Esophagus mucosa (tissue), 1 donor: ENCODE measurements around the gene PCDHB6. TPM values are rescaled to one million over a fixed set of nuclear protein-coding genes. Genes with fewer than 3 reads are reported as not detected.
"Not testable (repeated sequence)": the region's sequence is repeated elsewhere in the genome, so short reads cannot be mapped to it uniquely, and the experiment has no call there.

Experiments
- ATAC-seq: fragments of 200-7000 bp; cut with Tn5 transposase; one replicate; pipeline ENCODE4 v1.9.1; 2020
- total RNA-seq: library from RNA; stranded (reverse); gene quantifications from one replicate; pipeline ENCODE4 v1.2.4, GENCODE V29; 2023
- donor health status: DM: yes; HTN: yes; CAD: no.

The PCDHB6 gene
- total RNA-seq = 0.16 TPM

- ATAC-seq = no peak
Measured at GRCh38 chr5:141149812-141150211, at the start of gene PCDHB6. TSS of gene PCDHB6 (plus strand) at chr5:141150057. CDS start at chr5:141150258, 201 bp downstream.

GRCh38 chr5:141100243-141100805, 49.5 kb upstream of the PCDHB6 start, which contains the start of gene PCDHB3:
TSS of gene PCDHB3 (plus strand) at chr5:141100473. CDS start at chr5:141100650, 177 bp downstream.
- ATAC-seq = no peak

GRCh38 chr5:141101059-141101458, 48.8 kb upstream of the PCDHB6 start:
- no peak for ATAC-seq

GRCh38 chr5:141102070-141102469, 47.8 kb upstream of the PCDHB6 start:
- not testable (repeated sequence) for ATAC-seq

- not testable (repeated sequence) for ATAC-seq
Measured at GRCh38 chr5:141102471-141102870, 47.4 kb upstream of the PCDHB6 start.

GRCh38 chr5:141105350-141105749, 44.5 kb upstream of the PCDHB6 start:
- no peak for ATAC-seq

- no peak for ATAC-seq
Measured at GRCh38 chr5:141119250-141119649, 30.6 kb upstream of the PCDHB6 start.

- ATAC-seq = no peak
Measured at GRCh38 chr5:141121563-141121962, 28.3 kb upstream of the PCDHB6 start, which contains the start of gene PCDHB4. TSS of gene PCDHB4 (plus strand) at chr5:141121818. CDS start at chr5:141121999, 181 bp downstream.

GRCh38 chr5:141121985-141122384, 27.9 kb upstream of the PCDHB6 start:
- no peak for ATAC-seq

GRCh38 chr5:141123396-141124135, 26.3 kb upstream of the PCDHB6 start:
- not testable (repeated sequence) for ATAC-seq

- no peak for ATAC-seq
Measured at GRCh38 chr5:141127305-141127704, 22.6 kb upstream of the PCDHB6 start.

GRCh38 chr5:141135030-141135717, 14.7 kb upstream of the PCDHB6 start, which contains the start of gene PCDHB5:
TSS of gene PCDHB5 (plus strand) at chr5:141135206. CDS start at chr5:141135435, 229 bp downstream.
- ATAC-seq = no peak

GRCh38 chr5:141135718-141136266, 14.1 kb upstream of the PCDHB6 start:
- ATAC-seq = no peak

- ATAC-seq = not testable (repeated sequence)
Measured at GRCh38 chr5:141137346-141137745, 12.5 kb upstream of the PCDHB6 start.

GRCh38 chr5:141150224-141150992, 551 bp downstream of the PCDHB6 start:
- ATAC-seq = no peak

GRCh38 chr5:141150993-141151325, 1.1 kb downstream of the PCDHB6 start:
- ATAC-seq = no peak

- ATAC-seq = not testable (repeated sequence)
Measured at GRCh38 chr5:141151632-141152031, 1.8 kb downstream of the PCDHB6 start.

- not testable (repeated sequence) for ATAC-seq
Measured at GRCh38 chr5:141152096-141152495, 2.2 kb downstream of the PCDHB6 start.

- no peak for ATAC-seq
Measured at GRCh38 chr5:141155540-141156374, 5.9 kb downstream of the PCDHB6 start.

- not testable (repeated sequence) for ATAC-seq
Measured at GRCh38 chr5:141157356-141157755, 7.5 kb downstream of the PCDHB6 start.

- not testable (repeated sequence) for ATAC-seq
Measured at GRCh38 chr5:141157901-141158300, 8.0 kb downstream of the PCDHB6 start.
